HCT116 (cell line): ENCODE results near the gene ZC3HAV1. TPM values are rescaled to one million over a fixed set of nuclear protein-coding genes. Genes with fewer than 3 reads are reported as not detected.

Experiments used
- ATAC-seq: fragments of 200-7000 bp; cut with Tn5 transposase; 2 replicates; pipeline ENCODE4 v1.9.1; 2020; ENCODE audit warnings: mild to moderate bottlenecking, moderate library complexity
- BruUV-seq: library from RNA; stranded (reverse); fragments of 400-500 nt; replicated peaks from 2 replicates; lab custom pipeline; 2021; lab: Mats Ljungman, UMichigan
- CTCF ChIA-PET: fragments of 300-600 bp; sonication (Branson Sonifier 250); formaldehyde crosslinking; loops from one replicate; lab custom pipeline; 2021; ENCODE audit warnings: antibody characterized with exemption; lab: Charles Lee
- POLR2A ChIA-PET: fragments of 300-600, 350-600 bp; sonication (Branson Sonifier 250); formaldehyde crosslinking; loops from one replicate; lab custom pipeline; 2021; ENCODE audit warnings: antibody characterized with exemption; lab: Charles Lee
- RAD21 ChIA-PET, 2 experiments: fragments of 300-600 bp; sonication (Branson Sonifier 250); formaldehyde crosslinking; loops; one replicate each; lab custom pipeline; 2023; ENCODE audit warnings: low total read pairs in 2 of 2; ENCODE audit not compliant: uncharacterized antibody in 2 of 2, unreplicated experiment in 2 of 2, low non-redundant PET in 1 of 2; lab: Charles Lee
- DNase-seq: peaks from one replicate; pipeline ENCODE4 v3.0.0-alpha.2; 2010; ENCODE audit warnings: low read depth, low spot score
- H2AFZ ChIP-seq: fragments of 200-600 bp; shearing (Covaris generic), sonication (generic); 2 replicates; pipeline ENCODE4 v1.6.1; 2017; ENCODE audit warnings: low read depth, mixed run types, mixed read lengths, antibody characterized with exemption, low read length; ENCODE audit not compliant: poor library complexity, severe bottlenecking
- H3K27ac ChIP-seq: 2 replicates; pipeline ENCODE4 v1.5.1; 2012; ENCODE audit warnings: low read depth, low read length
- H3K27me3 ChIP-seq: fragments of 200-600 bp; sonication (generic); 2 replicates; pipeline ENCODE4 v1.6.1; 2016; ENCODE audit warnings: mixed run types, low read length, mixed read lengths; ENCODE audit not compliant: insufficient read depth
- H3K36me3 ChIP-seq, 2 experiments: fragments of 200-500 bp in 1 of 2; fragments of 200-600 bp in 1 of 2; sonication (Bioruptor generic) in 1 of 2; sonication (generic) in 1 of 2; 2 replicates each; pipeline versions ENCODE4 v1.5.1 to v1.6.1; 2014 to 2016; ENCODE audit warnings: low read length in 2 of 2, inconsistent platforms in 1 of 2, mixed read lengths in 1 of 2, mixed run types in 1 of 2; ENCODE audit not compliant: insufficient read depth in 2 of 2, control insufficient read depth in 1 of 2
- H3K4me1 ChIP-seq, 2 experiments: fragments of 200-600 bp in 1 of 2; sonication (generic) in 1 of 2; 2 replicates each; pipeline versions ENCODE4 v1.5.1 to v1.6.1; 2012 to 2017; ENCODE audit warnings: low read length in 2 of 2, inconsistent platforms in 1 of 2, mild to moderate bottlenecking in 1 of 2, mixed read lengths in 1 of 2, mixed run types in 1 of 2, moderate library complexity in 1 of 2; ENCODE audit not compliant: insufficient read depth in 2 of 2, control insufficient read depth in 1 of 2
- H3K4me2 ChIP-seq: fragments of 200-600 bp; sonication (generic); 2 replicates; pipeline ENCODE4 v1.6.1; 2017; ENCODE audit warnings: mixed run types, low read length, mixed read lengths
- H3K4me3 ChIP-seq, 2 experiments: fragments of 200-600 bp in 1 of 2; sonication (generic) in 1 of 2; replicated peaks in 1 of 2; 2 replicates each; pipeline ENCODE4 v1.5.1; 2011 to 2016; ENCODE audit warnings: low read length in 2 of 2, control low read depth in 1 of 2, low read depth in 1 of 2, mild to moderate bottlenecking in 1 of 2, mixed read lengths in 1 of 2, mixed run types in 1 of 2
- H3K79me2 ChIP-seq: fragments of 200-600 bp; sonication (generic); 2 replicates; pipeline ENCODE4 v1.6.1; 2017; ENCODE audit warnings: mild to moderate bottlenecking, mixed run types, low read length, moderate library complexity, mixed read lengths; ENCODE audit not compliant: insufficient read depth
- H3K9ac ChIP-seq: fragments of 200-600 bp; sonication (generic); 2 replicates; pipeline ENCODE4 v1.6.1; 2016; ENCODE audit warnings: low read length, mixed read lengths
- H3K9me2 ChIP-seq: fragments of 200-600 bp; sonication (generic), shearing (Covaris generic); 2 replicates; pipeline ENCODE4 v1.6.1; 2017; ENCODE audit warnings: mixed run types, mild to moderate bottlenecking, moderate library complexity; ENCODE audit not compliant: insufficient read depth
- H3K9me3 ChIP-seq, 2 experiments: fragments of 200-500 bp in 1 of 2; fragments of 200-600 bp in 1 of 2; sonication (Bioruptor generic) in 1 of 2; sonication (generic) in 1 of 2; 2 replicates each; pipeline ENCODE4 v1.6.1; 2014 to 2017; ENCODE audit warnings: low read length in 2 of 2, mixed read lengths in 2 of 2, inconsistent platforms in 1 of 2, low read depth in 1 of 2, mild to moderate bottlenecking in 1 of 2, mixed run types in 1 of 2, moderate library complexity in 1 of 2; ENCODE audit not compliant: control insufficient read depth in 1 of 2, insufficient read depth in 1 of 2
- H4K20me1 ChIP-seq: fragments of 200-600 bp; sonication (generic), shearing (Covaris generic); 2 replicates; pipeline ENCODE4 v1.6.1; 2017; ENCODE audit warnings: mixed run types, mild to moderate bottlenecking, moderate library complexity; ENCODE audit not compliant: insufficient read depth
- EGR1 ChIP-seq: IDR thresholded peaks from 2 replicates; pipeline ENCODE4 v1.6.1; 2012; ENCODE audit warnings: low read depth
- EZH2 ChIP-seq: fragments of 200-600 bp; sonication (generic); IDR thresholded peaks from 2 replicates; pipeline ENCODE4 v1.6.1; 2017; ENCODE audit warnings: antibody characterized with exemption, mixed run types
- FOSL1 ChIP-seq: IDR thresholded peaks from 2 replicates; pipeline ENCODE4 v1.6.1; 2012; ENCODE audit warnings: low read depth
- POLR2AphosphoS5 ChIP-seq: IDR thresholded peaks from 2 replicates; pipeline ENCODE4 v1.6.1; 2011; ENCODE audit warnings: mild to moderate bottlenecking, low read depth, low read length, moderate library complexity
- RAD21 ChIP-seq: IDR thresholded peaks from 2 replicates; pipeline ENCODE4 v1.6.1; 2012; ENCODE audit warnings: low read depth, mild to moderate bottlenecking
- REST ChIP-seq: IDR thresholded peaks from 2 replicates; pipeline ENCODE4 v1.6.1; 2012; ENCODE audit warnings: low read depth
- YY1 ChIP-seq: IDR thresholded peaks from 2 replicates; pipeline ENCODE4 v1.6.1; 2011; ENCODE audit warnings: low read length, low read depth, moderate library complexity, mild to moderate bottlenecking; ENCODE audit not compliant: insufficient replicate concordance; ENCODE audit errors: extremely low read depth
- intact Hi-C: fragments of 100-400 bp; cut with micrococcal nuclease; formaldehyde crosslinking; loops from 2 replicates; pipeline ENCODE4 v1.10.0; 2022
- total RNA-seq: library from RNA; stranded (reverse); gene quantifications from one replicate; pipeline ENCODE4 v1.2.1, GENCODE V29; 2021; ENCODE audit not compliant: unreplicated experiment
- TF ChIP-seq, protein P1 (sequence below), 3 experiments: fragments of 200-600 bp in 1 of 3; sonication (generic) in 1 of 3; IDR thresholded peaks in 2 of 3; conservative IDR thresholded peaks in 1 of 3; 2 replicates each; pipeline ENCODE4 v1.5.1; 2012 to 2017; ENCODE audit warnings: low read depth in 2 of 3, low read length in 2 of 3, antibody characterized with exemption in 1 of 3, borderline replicate concordance in 1 of 3, control low read depth in 1 of 3, mild to moderate bottlenecking in 1 of 3, mixed read lengths in 1 of 3, mixed run types in 1 of 3, moderate library complexity in 1 of 3; ENCODE audit not compliant: insufficient read depth in 1 of 3
- TF ChIP-seq, protein P2 (sequence below): IDR thresholded peaks from 2 replicates; pipeline ENCODE4 v1.6.1; 2012

ZC3HAV1 gene
- total RNA-seq, 1 experiment from 2014 or later: 23.7 TPM

DNA sequence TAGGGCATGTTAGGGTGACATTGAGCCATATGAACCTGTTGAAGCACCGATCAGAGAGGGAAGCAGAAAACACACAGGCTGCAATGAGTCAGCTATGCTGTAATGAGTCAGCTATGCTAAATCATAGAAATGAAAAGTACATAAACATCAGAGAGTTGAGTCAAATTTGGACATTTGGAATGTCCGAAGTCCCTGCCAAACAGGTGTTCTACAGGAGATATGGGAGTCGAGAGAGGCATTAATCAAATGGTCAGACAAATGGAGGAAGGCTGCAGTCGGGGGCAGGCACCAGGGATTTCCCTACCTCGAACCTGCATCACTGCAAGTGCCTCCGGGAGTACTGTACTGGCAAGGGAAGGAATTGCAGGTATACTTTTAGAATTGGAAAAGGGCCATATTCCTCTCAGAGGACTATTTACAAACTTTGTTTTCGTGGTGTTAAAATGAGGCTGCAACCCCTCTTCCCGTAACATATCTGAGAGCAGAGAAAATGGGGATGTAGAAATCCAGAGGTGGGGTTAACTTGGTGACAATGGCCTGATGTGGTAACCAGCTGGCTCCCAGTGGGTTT, 8.8 kb upstream of the ZC3HAV1 start (continued):
- TF ChIP-seq EZH2: no peak
- TF ChIP-seq POLR2AphosphoS5: no peak
- no peak for TF ChIP-seq RAD21

DNA sequence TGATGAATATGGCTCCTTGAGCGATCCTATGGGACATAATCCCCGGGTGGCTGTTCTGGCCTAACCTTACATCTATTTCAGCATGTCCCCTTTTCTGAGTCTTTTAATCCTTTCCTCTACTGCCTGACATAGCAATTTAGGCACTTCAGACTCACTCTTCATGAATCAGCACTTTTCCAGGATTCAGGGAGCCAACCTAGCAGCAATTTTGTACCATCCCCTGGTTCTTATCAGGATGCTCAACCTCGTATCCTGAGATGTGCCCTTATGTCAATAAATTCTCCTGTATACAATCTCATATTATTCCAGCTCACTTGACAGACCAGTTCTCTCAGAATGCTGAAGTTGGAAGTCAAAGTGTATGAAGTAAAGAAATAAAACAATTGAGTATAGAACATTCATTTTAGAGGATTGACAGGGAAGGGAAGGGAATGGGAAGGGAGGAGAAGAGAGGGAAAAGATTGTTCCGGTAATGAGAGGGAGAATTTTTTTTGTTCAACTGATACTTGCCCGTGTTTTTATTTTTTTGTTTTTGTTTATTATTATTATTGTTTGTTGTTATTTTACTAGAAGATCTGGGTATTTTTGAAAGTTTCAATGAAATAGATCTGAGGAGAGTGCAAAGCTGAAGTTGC, 8.2 kb upstream of the ZC3HAV1 start:
- CTCF ChIA-PET: interaction anchor here (1.5 kb wide), 1 partner anchor 43 kb away, joined by 4 read pairs; no protein-coding TSS in a partner anchor
- RAD21 ChIA-PET: no interaction called here

More for the DNA sequence above, 8.2 kb upstream of the ZC3HAV1 start:
- Histone ChIP-seq H3K79me2 (no peaks in the 10 kb centered on the region), H3K4me3 (peak overlapping the region in 1 of 2 experiments; percentile 45; a peak in 2 of 4 replicates), H3K36me3 (no peaks in the 10 kb centered on the region), H3K9ac (no peak overlapping the region), H2AFZ (peak overlapping the region; percentile 95), H3K4me1 (peaks cover 2 to 22% of the 10 kb centered on the region in 2 experiments; a peak in 3 of 4 replicates), H3K4me2 (peak overlapping the region; percentile 73), H4K20me1 (no peaks in the 10 kb centered on the region), H3K9me2 (no peaks in the 10 kb centered on the region), H3K9me3 (no peaks in the 10 kb centered on the region), H3K27me3 (no peaks in the 10 kb centered on the region), H3K27ac (no peak overlapping the region)
- BruUV-seq: no TSS peak
- DNase-seq (no peak), ATAC-seq (no peak)
- POLR2A ChIA-PET: no interaction called here
- TF ChIP-seq, protein P1, sequence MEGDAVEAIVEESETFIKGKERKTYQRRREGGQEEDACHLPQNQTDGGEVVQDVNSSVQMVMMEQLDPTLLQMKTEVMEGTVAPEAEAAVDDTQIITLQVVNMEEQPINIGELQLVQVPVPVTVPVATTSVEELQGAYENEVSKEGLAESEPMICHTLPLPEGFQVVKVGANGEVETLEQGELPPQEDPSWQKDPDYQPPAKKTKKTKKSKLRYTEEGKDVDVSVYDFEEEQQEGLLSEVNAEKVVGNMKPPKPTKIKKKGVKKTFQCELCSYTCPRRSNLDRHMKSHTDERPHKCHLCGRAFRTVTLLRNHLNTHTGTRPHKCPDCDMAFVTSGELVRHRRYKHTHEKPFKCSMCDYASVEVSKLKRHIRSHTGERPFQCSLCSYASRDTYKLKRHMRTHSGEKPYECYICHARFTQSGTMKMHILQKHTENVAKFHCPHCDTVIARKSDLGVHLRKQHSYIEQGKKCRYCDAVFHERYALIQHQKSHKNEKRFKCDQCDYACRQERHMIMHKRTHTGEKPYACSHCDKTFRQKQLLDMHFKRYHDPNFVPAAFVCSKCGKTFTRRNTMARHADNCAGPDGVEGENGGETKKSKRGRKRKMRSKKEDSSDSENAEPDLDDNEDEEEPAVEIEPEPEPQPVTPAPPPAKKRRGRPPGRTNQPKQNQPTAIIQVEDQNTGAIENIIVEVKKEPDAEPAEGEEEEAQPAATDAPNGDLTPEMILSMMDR (IDR thresholded peaks at IDR 0.05 in 2 of 3, conservative IDR thresholded peaks at IDR 0.05 in 1 of 3; ENCODE audit: borderline replicate concordance in 1 of 3, insufficient read depth in 1 of 3, low read depth in 2 of 3, low read length in 2 of 3): no peak
- TF ChIP-seq EGR1 (no peak), YY1 (no peak), FOSL1 (no peak), REST (no peak)
- TF ChIP-seq, protein P2, sequence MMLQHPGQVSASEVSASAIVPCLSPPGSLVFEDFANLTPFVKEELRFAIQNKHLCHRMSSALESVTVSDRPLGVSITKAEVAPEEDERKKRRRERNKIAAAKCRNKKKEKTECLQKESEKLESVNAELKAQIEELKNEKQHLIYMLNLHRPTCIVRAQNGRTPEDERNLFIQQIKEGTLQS: no peak
- intact Hi-C loops: loop anchor here (2.0 kb wide), 1 partner anchor 15 kb away; a partner anchor contains a TSS
